GM12872 (cell line): ENCODE measurements around the gene RPP30.

ENCODE experiments used
- CTCF ChIP-seq: IDR thresholded peaks from 3 replicates; pipeline ENCODE4 v1.5.1; 2011; ENCODE audit warnings: low read depth, mild to moderate bottlenecking, low read length, moderate library complexity; ENCODE audit not compliant: insufficient read depth

RPP30 gene

GRCh38 chr10:90858461-90858968 lies 13.3 kb upstream of the RPP30 start:
- TF ChIP-seq CTCF, result no peak

GRCh38 chr10:90859321-90859751 lies 12.4 kb upstream of the RPP30 start:
- TF ChIP-seq CTCF, result no peak

GRCh38 chr10:90860790-90861189 lies 11.0 kb upstream of the RPP30 start:
- TF ChIP-seq CTCF, result no peak

- TF ChIP-seq CTCF, result peak; percentile 50
Observed at GRCh38 chr10:90862908-90863514, 8.8 kb upstream of the RPP30 start.

- peak; percentile 40; the same call in 2 of the 3 replicates for TF ChIP-seq CTCF
Observed at GRCh38 chr10:90865401-90865800, 6.4 kb upstream of the RPP30 start.

- TF ChIP-seq CTCF, result no peak
Observed at GRCh38 chr10:90866050-90866598, 5.7 kb upstream of the RPP30 start.

- TF ChIP-seq CTCF, result peak; percentile 54; the same call in 2 of the 3 replicates
Observed at GRCh38 chr10:90871279-90871765, 452 bp upstream of the RPP30 start.
